ENCODE measurements around the gene FCGR1A. TPM values are rescaled to one million over a fixed set of nuclear protein-coding genes. Genes with fewer than 3 reads are reported as not detected.
"Not testable (repeated sequence)": the region's sequence is repeated elsewhere in the genome, so short reads cannot be mapped to it uniquely, and the experiment has no call there.

The FCGR1A gene
- total and polyA plus RNA-seq, 9 of the 15 experiments (the other 6 are each of a cell fraction or from before 2014, with no cell fraction given), result 0.10 to 0.29 (median 0.17) TPM; not detected in 3

DNA sequence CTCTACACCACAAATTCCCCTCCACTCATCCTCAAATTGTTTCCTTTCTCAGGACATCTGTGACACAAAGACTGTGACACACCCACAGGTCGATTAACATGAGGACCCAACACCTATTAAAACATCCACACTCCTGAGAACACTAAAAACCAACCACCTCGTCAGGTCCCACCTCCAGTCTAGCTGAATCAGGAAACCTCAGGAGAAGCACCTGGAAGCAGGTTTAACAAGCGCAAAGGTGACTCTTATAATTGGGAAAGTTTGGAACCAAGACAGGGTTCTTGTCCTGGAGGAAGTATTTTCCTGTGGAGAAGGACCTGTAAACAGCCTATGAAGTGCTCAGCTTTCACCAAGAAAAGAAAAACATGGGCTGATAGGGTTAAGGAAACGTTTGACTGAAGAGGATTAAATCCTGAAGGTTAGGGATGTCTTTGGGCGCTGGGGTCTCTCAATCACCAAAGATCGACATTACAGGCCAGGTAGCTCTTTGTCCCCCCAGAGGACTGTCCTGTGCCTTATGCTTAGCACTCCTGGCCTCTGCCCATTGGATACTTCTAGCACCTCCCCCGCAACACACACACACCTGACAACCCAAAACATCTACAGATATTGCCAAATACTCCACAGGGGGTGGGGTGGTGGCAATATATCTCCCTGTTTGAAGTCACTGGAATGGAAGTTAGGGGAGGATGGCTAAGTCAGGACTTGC, 28.4 kb downstream of the FCGR1A start:
- intact Hi-C loops (cut with micrococcal nuclease); H3K9me3 ChIP-seq (replicated peaks; ENCODE audit: control insufficient read depth, insufficient read depth, low read depth, low read length); H3K9me1 ChIP-seq (ENCODE audit: control insufficient read depth, insufficient read depth, low read length); BruUV-seq (replicated peaks); POLR2A ChIA-PET; in situ Hi-C loops (cut with MboI); CTCF ChIA-PET (ENCODE audit: low intra/inter-chr PET ratio); H3K36me3 ChIP-seq (ENCODE audit: control insufficient read depth, insufficient read depth, low read length); H3K4me1 ChIP-seq (replicated peaks in 1 of 2; ENCODE audit: control insufficient read depth in 2 of 2, insufficient read depth in 2 of 2, low read length in 2 of 2); H4K20me1 ChIP-seq (replicated peaks; ENCODE audit: control insufficient read depth, insufficient read depth, low read length); H3K27me3 ChIP-seq (ENCODE audit: control insufficient read depth in 2 of 2, insufficient read depth in 2 of 2, low read length in 2 of 2); H2AFZ ChIP-seq (ENCODE audit: low read depth, low read length); FAIRE-seq: not testable (repeated sequence)
- Histone ChIP-seq H3K9ac (ENCODE audit: insufficient read depth in 1 of 2, low read depth in 2 of 2, low read length in 2 of 2) (peak overlapping the region in 1 of 2 experiments; percentile 53; a peak in 3 of 4 replicates), H3K4me2 (ENCODE audit: insufficient read depth, low read length) (peak overlapping the region; percentile 69), H3K4me3 (peak overlapping the region; percentile 41), H3K27ac (ENCODE audit: extremely low read depth, low read depth, low read length) (peak overlapping the region; percentile 55), H3K79me2 (ENCODE audit: control insufficient read depth, insufficient read depth, low read length) (peaks cover 20% of the 10 kb centered on the region)
- 0% methylated on average over 7 of the region's 7 CpGs for WGBS (ENCODE audit: insufficient coverage, low coverage, missing lambda C conversion rate)
- DNase-seq (ENCODE audit: extremely low read depth in 1 of 4, low spot score in 3 of 4) (peak in 1 of 4 experiments; percentile 39), ATAC-seq (peak; percentile 43)
- TF ChIP-seq POLR2AphosphoS5 (IDR thresholded peaks at IDR 0.05; ENCODE audit: control insufficient read depth, insufficient read depth, low read depth, low read length) (0 out of 2 replicates have a peak, but pooled peaks have one; percentile 5), POLR2A (conservative IDR thresholded peaks at IDR 0.05) (peak; percentile 42; the same call in 1 of the 2 replicates)

DNA sequence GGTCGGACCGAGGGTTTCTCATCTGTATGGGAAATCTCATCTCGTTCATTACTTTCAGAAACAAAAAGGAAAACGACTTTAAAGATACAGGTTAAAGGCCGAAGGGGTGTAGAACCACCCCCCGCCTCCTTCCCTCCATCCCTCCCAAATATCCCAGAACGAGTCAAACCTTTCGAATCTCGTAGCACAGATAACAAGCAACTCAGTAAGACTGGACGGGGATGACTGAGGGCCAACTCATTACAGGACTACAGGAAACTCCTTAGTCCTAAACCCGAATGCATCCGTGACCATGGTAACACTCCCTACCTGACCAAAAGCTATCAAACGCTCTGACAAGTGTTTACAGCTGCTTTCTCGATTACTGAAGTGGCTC, 29.0 kb downstream of the FCGR1A start:
- Histone ChIP-seq H3K9ac (ENCODE audit: insufficient read depth in 1 of 2, low read depth in 2 of 2, low read length in 2 of 2) (peak overlapping the region in 1 of 2 experiments; percentile 59; a peak in 2 of 4 replicates), H3K4me2 (ENCODE audit: insufficient read depth, low read length) (peak overlapping the region; percentile 69), H3K79me2 (ENCODE audit: control insufficient read depth, insufficient read depth, low read length) (peaks cover 20% of the 10 kb centered on the region), H3K4me3 (peak overlapping the region; percentile 41), H3K27ac (ENCODE audit: extremely low read depth, low read depth, low read length) (peak overlapping the region; percentile 56; the same call in 2 of the 3 replicates)
- H3K9me3 ChIP-seq (replicated peaks; ENCODE audit: control insufficient read depth, insufficient read depth, low read depth, low read length); FAIRE-seq; BruUV-seq (replicated peaks); H3K27me3 ChIP-seq (ENCODE audit: control insufficient read depth in 2 of 2, insufficient read depth in 2 of 2, low read length in 2 of 2); H2AFZ ChIP-seq (ENCODE audit: low read depth, low read length); H4K20me1 ChIP-seq (replicated peaks; ENCODE audit: control insufficient read depth, insufficient read depth, low read length); in situ Hi-C loops (cut with MboI); H3K4me1 ChIP-seq (replicated peaks in 1 of 2; ENCODE audit: control insufficient read depth in 2 of 2, insufficient read depth in 2 of 2, low read length in 2 of 2); H3K9me1 ChIP-seq (ENCODE audit: control insufficient read depth, insufficient read depth, low read length); CTCF ChIA-PET (ENCODE audit: low intra/inter-chr PET ratio); intact Hi-C loops (cut with micrococcal nuclease); H3K36me3 ChIP-seq (ENCODE audit: control insufficient read depth, insufficient read depth, low read length): not testable (repeated sequence)
- 0% methylated on average over 9 of the region's 14 CpGs for WGBS (ENCODE audit: insufficient coverage, low coverage, missing lambda C conversion rate)
- TF ChIP-seq RFX1 (IDR thresholded peaks at IDR 0.05) (peak; percentile 63), POLR2AphosphoS5 (IDR thresholded peaks at IDR 0.05; ENCODE audit: control insufficient read depth, insufficient read depth, low read depth, low read length) (peak; percentile 26; the same call in 1 of the 2 replicates), BACH1 (tag; IDR thresholded peaks at IDR 0.05) (0 out of 2 replicates have a peak, but pooled peaks have one; percentile 12), RBFOX2 (IDR thresholded peaks at IDR 0.05; ENCODE audit: low read depth, low read length) (peak; percentile 66), POLR2G (IDR thresholded peaks at IDR 0.05; ENCODE audit: low read depth, low read length) (0 out of 2 replicates have a peak, but pooled peaks have one; percentile 37)
- peak in 3 of 4 experiments; percentile 3 to 38 (median 4) for DNase-seq (ENCODE audit: extremely low read depth in 1 of 4, low spot score in 3 of 4)
- POLR2A ChIA-PET, result interaction anchor here (0.9 kb wide), 1 partner anchor 76 kb away, joined by 3 read pairs; a partner anchor contains a TSS
- ATAC-seq, result peak; percentile 25

Data from K562 (cell line).